HepG2 (cell line): Measurements from ENCODE around the gene ACYP2. TPM values are rescaled to one million over a fixed set of nuclear protein-coding genes. Genes with fewer than 3 reads are reported as not detected.

ENCODE experiments used
- ATAC-seq: fragments of 200-7000 bp; cut with Tn5 transposase; 3 replicates; pipeline ENCODE4 v1.9.1; 2020; ENCODE audit warnings: mild to moderate bottlenecking, moderate library complexity
- BruUV-seq: library from RNA; stranded (reverse); fragments of 400-500 nt; replicated peaks from 2 replicates; lab custom pipeline; 2021; lab: Mats Ljungman, UMichigan
- CTCF ChIA-PET: fragments of 300-600 bp; formaldehyde crosslinking; extraction: SDS; loops from one replicate; lab custom pipeline; 2021; ENCODE audit warnings: low total read pairs, inconsistent platforms, low intra/inter-chr PET ratio; lab: Yijun Ruan, JAX
- POLR2A ChIA-PET: fragments of 350-600 bp; sonication (Branson Sonifier 250); formaldehyde crosslinking; loops from one replicate; lab custom pipeline; 2020; ENCODE audit warnings: antibody characterized with exemption, inconsistent platforms; lab: Yijun Ruan, JAX
- DNase-seq: peaks from one replicate; pipeline ENCODE4 v3.0.0-alpha.2; 2015; ENCODE audit warnings: low spot score
- FAIRE-seq: peaks from 3 replicates; lab custom pipeline; 2011; peaks lifted over from hg19 to GRCh38; lab: Jason Lieb, UNC
- H2AFZ ChIP-seq: one replicate; pipeline ENCODE4 v1.6.1; 2011; ENCODE audit warnings: low read length, inconsistent platforms
- H3K27ac ChIP-seq: fragments of 300-600 bp; 3 replicates; pipeline ENCODE4 v1.8.0; 2011; ENCODE audit warnings: mixed run types, mild to moderate bottlenecking, mixed read lengths, low read length, inconsistent platforms; ENCODE audit not compliant: insufficient read depth; ENCODE audit errors: extremely low read length
- H3K27me3 ChIP-seq, 2 experiments: fragments of 200-600 bp in 1 of 2; 2 replicates in 1 of 2; 3 replicates in 1 of 2; pipeline versions ENCODE4 v1.6.0 to v1.8.0; 2011; ENCODE audit warnings: low read length in 2 of 2, mild to moderate bottlenecking in 2 of 2, moderate library complexity in 2 of 2, inconsistent platforms in 1 of 2; ENCODE audit not compliant: insufficient read depth in 2 of 2, control insufficient read depth in 1 of 2
- H3K36me3 ChIP-seq, 2 experiments: fragments of 200-600 bp in 1 of 2; replicated peaks in 1 of 2; 2 replicates in 1 of 2; 3 replicates in 1 of 2; pipeline versions ENCODE4 v1.5.1 to v1.8.0; 2011; ENCODE audit warnings: low read length in 2 of 2, inconsistent platforms in 1 of 2; ENCODE audit not compliant: insufficient read depth in 2 of 2, control insufficient read depth in 1 of 2
- H3K4me1 ChIP-seq: 2 replicates; pipeline ENCODE4 v1.5.1; 2012; ENCODE audit warnings: low read length, inconsistent platforms; ENCODE audit not compliant: insufficient read depth
- H3K4me2 ChIP-seq: 2 replicates; pipeline ENCODE4 v1.6.0; 2011; ENCODE audit warnings: low read depth, low read length, inconsistent platforms
- H3K4me3 ChIP-seq, 3 experiments: fragments of 200-600 bp in 1 of 3; sonication (generic), shearing (Covaris generic) in 1 of 3; replicated peaks in 1 of 3; 2 replicates each; pipeline ENCODE4 v1.5.1; 2011 to 2016; ENCODE audit warnings: low read length in 3 of 3, inconsistent platforms in 2 of 3, low read depth in 2 of 3, mild to moderate bottlenecking in 2 of 3, control low read depth in 1 of 3, mixed read lengths in 1 of 3; ENCODE audit not compliant: insufficient read depth in 1 of 3
- H3K79me2 ChIP-seq: one replicate; pipeline ENCODE4 v1.6.1; 2011; ENCODE audit warnings: low read length, inconsistent platforms; ENCODE audit not compliant: insufficient read depth
- H3K9ac ChIP-seq: 2 replicates; pipeline ENCODE4 v1.6.0; 2011; ENCODE audit warnings: mild to moderate bottlenecking, low read depth, low read length, inconsistent platforms; ENCODE audit not compliant: insufficient read depth
- H3K9me3 ChIP-seq: 2 replicates; pipeline ENCODE4 v1.5.1; 2012; ENCODE audit warnings: mild to moderate bottlenecking, low read length
- H4K20me1 ChIP-seq: 2 replicates; pipeline ENCODE4 v1.6.0; 2011; ENCODE audit warnings: inconsistent platforms, mild to moderate bottlenecking, low read length, moderate library complexity; ENCODE audit not compliant: insufficient read depth
- CCAR2 ChIP-seq: fragments of 200-400 bp; formaldehyde crosslinking; optimal IDR thresholded peaks from 2 replicates; pipeline ENCODE3; 2018; ENCODE audit warnings: low read depth, mild to moderate bottlenecking, low read length, moderate library complexity
- JUNB ChIP-seq: sonication (generic); formaldehyde crosslinking; IDR thresholded peaks from 2 replicates; pipeline ENCODE4 v1.8.0; 2022; ENCODE audit warnings: missing genetic modification reagents, mild to moderate bottlenecking, borderline replicate concordance
- MYNN ChIP-seq: sonication (generic); formaldehyde crosslinking; IDR thresholded peaks from 2 replicates; pipeline ENCODE4 v1.4.0; 2020; ENCODE audit warnings: mild to moderate bottlenecking, low read depth, missing genetic modification reagents
- RAD21 ChIP-seq: fragments of 450-650 bp; formaldehyde crosslinking; IDR thresholded peaks from 2 replicates; pipeline ENCODE4 v1.5.0; 2020; ENCODE audit warnings: mild to moderate bottlenecking
- ZNF431 ChIP-seq: sonication (generic); formaldehyde crosslinking; IDR thresholded peaks from 2 replicates; pipeline ENCODE4 v1.9.0; 2022; ENCODE audit warnings: missing genetic modification reagents, low read depth, mild to moderate bottlenecking, borderline replicate concordance
- ZNF670 ChIP-seq: sonication (generic); formaldehyde crosslinking; IDR thresholded peaks from 2 replicates; pipeline ENCODE4 v1.8.0; 2022; ENCODE audit warnings: mild to moderate bottlenecking, missing genetic modification reagents, borderline replicate concordance
- ZNF777 ChIP-seq: sonication (generic); formaldehyde crosslinking; IDR thresholded peaks from 2 replicates; pipeline ENCODE4 v1.4.0; 2020; ENCODE audit warnings: missing genetic modification reagents
- WGBS: methylation state at CpG from one replicate; pipeline ENCODE4 v1.1.6; 2017; ENCODE audit warnings: low lambda C conversion rate; 5-methylcytosine and 5-hydroxymethylcytosine counted together
- in situ Hi-C: cut with HindIII; loops from 2 replicates; pipeline ENCODE4 v1.10.0; 2017; ENCODE audit warnings: low pct_unique_long_range_greater_than_20kb; ENCODE audit not compliant: extremely low pct_ligation_motif_present
- intact Hi-C: fragments of 100-400 bp; cut with micrococcal nuclease; formaldehyde crosslinking; loops from one replicate; pipeline ENCODE4 v1.10.0; 2022; ENCODE audit not compliant: unreplicated experiment
- polyA plus RNA-seq, 8 experiments: library from polyadenylated mRNA; depleted of rRNA in 3 of 8; stranded (reverse) in 7 of 8; unstranded in 1 of 8; fragments of >200 nt; fragmentation: Illumina TruSeq in 4 of 8; extraction: Trizol in 4 of 8; gene quantifications; 2 replicates each; pipeline versions ENCODE4 v1.2.1 to v1.2.3, GENCODE V29; 2011 to 2016; ENCODE audit warnings: low read depth in 4 of 8, missing spikeins in 1 of 8, mixed read lengths in 1 of 8; ENCODE audit not compliant: insufficient read depth in 1 of 8
- total RNA-seq, 5 experiments: library from RNA; depleted of rRNA; stranded (reverse); fragments of >200 nt; fragmentation: Illumina TruSeq; extraction: Trizol; gene quantifications; 2 replicates each; pipeline ENCODE4 v1.2.3, GENCODE V29; 2016; ENCODE audit warnings: low read depth in 1 of 5
- TF ChIP-seq, protein P1 (sequence below): sonication (generic); formaldehyde crosslinking; IDR thresholded peaks from 2 replicates; pipeline ENCODE4 v1.4.0; 2020; ENCODE audit warnings: missing genetic modification reagents, borderline replicate concordance
- TF ChIP-seq, protein P2 (sequence below): sonication (generic); formaldehyde crosslinking; IDR thresholded peaks from 2 replicates; pipeline ENCODE4 v1.5.0; 2020; ENCODE audit warnings: missing genetic modification reagents

Gene ACYP2
- total and polyA plus RNA-seq, 2 of the 13 experiments (the other 11 are each of a cell fraction or from before 2014, with no cell fraction given), result 12.3 to 12.7 TPM

DNA sequence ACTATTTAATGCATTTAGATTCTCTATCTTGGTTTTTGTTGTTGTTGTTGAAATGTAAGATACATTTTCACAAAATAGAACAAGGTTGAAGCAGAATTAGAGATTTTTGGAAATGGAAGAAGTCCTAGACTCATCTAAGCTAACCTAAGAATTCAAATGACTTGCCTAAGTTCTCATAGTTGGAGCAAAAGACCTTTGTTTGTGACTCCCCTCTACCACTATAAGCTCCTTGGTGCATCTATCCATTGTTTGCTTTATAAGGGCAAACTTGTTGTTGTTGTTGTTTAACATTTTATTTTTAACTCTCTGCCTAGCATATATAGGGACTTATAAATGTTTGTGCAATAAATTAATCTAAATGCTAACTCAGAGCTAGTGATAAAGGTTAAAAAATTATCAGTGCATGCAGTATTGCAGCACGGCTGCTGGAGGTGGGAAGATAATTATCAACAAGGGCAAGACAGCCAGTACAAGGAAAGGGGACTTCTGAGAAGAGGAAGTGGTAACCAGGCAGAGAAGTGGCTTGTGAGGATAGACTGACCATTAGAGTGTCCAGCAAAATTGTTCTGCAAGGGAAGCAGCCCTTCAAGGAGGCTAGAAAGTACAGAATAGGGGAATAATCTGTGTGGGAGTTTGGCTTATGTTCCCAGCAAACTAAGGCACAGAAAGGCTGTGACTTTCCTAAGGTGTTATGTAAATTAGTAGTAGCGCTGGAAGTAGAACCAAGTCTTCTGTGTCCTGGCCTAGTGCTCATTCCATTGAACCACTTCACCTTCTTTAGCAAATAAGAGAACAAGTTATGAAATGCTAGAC, 38.1 kb upstream of the ACYP2 start:
- Histone ChIP-seq H3K36me3 (no peaks in the 10 kb centered on the region), H3K9ac (no peak overlapping the region), H3K27ac (no peak overlapping the region), H4K20me1 (no peaks in the 10 kb centered on the region), H3K4me1 (peaks cover 5% of the 10 kb centered on the region; the same call in 1 of the 2 replicates), H3K9me3 (no peaks in the 10 kb centered on the region), H3K4me2 (no peak overlapping the region), H3K79me2 (no peaks in the 10 kb centered on the region), H3K4me3 (no peak overlapping the region)
- ChIA-PET POLR2A (no interaction called here), CTCF (no interaction called here)
- WGBS, result 84% methylated on average over 2 of the region's 2 CpGs
- DNase-seq (no peak), FAIRE-seq (no peak), ATAC-seq (no peak)
- in situ Hi-C loops, result no loop called here
- intact Hi-C loops, result no loop called here
- BruUV-seq, result no TSS peak
- TF ChIP-seq ZNF431, result no peak
- no peak for TF ChIP-seq RAD21 (CRISPR knock-in tag)
- TF ChIP-seq MYNN (CRISPR knock-in tag), result no peak
- no peak for TF ChIP-seq CCAR2
- TF ChIP-seq ZNF670, result no peak
- no peak for TF ChIP-seq JUNB (CRISPR knock-in tag)
- TF ChIP-seq, protein P1, sequence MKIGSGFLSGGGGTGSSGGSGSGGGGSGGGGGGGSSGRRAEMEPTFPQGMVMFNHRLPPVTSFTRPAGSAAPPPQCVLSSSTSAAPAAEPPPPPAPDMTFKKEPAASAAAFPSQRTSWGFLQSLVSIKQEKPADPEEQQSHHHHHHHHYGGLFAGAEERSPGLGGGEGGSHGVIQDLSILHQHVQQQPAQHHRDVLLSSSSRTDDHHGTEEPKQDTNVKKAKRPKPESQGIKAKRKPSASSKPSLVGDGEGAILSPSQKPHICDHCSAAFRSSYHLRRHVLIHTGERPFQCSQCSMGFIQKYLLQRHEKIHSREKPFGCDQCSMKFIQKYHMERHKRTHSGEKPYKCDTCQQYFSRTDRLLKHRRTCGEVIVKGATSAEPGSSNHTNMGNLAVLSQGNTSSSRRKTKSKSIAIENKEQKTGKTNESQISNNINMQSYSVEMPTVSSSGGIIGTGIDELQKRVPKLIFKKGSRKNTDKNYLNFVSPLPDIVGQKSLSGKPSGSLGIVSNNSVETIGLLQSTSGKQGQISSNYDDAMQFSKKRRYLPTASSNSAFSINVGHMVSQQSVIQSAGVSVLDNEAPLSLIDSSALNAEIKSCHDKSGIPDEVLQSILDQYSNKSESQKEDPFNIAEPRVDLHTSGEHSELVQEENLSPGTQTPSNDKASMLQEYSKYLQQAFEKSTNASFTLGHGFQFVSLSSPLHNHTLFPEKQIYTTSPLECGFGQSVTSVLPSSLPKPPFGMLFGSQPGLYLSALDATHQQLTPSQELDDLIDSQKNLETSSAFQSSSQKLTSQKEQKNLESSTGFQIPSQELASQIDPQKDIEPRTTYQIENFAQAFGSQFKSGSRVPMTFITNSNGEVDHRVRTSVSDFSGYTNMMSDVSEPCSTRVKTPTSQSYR (CRISPR knock-in tag), result no peak
- no peak for TF ChIP-seq ZNF777
- TF ChIP-seq, protein P2, sequence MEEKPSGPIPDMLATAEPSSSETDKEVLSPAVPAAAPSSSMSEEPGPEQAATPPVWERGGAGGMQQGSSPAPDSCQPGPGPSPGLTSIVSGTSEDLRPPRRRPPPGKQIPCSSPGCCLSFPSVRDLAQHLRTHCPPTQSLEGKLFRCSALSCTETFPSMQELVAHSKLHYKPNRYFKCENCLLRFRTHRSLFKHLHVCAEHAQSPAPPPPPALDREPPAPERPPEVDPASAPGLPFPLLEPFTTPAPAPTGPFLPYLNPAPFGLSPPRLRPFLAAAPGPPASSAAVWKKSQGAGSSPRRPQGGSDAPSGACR (CRISPR knock-in tag), result no peak
- TF ChIP-seq, all 625 proteins: peak for 0
- Histone ChIP-seq H2AFZ (no peak overlapping the region), H3K27me3 (no peaks in the 10 kb centered on the region)
